Stimulated activated CD4-positive, alpha-beta T cell treated with anti-CD3 and anti-CD28 coated beads, Interleukin-1b, Interleukin-23, amount 100 ng/mL, for 1 hour (primary cell): Measurements from ENCODE around the gene PI4KA.
"Not testable (repeated sequence)": the region's sequence is repeated elsewhere in the genome, so short reads cannot be mapped to it uniquely, and the experiment has no call there.

Source experiments
- DNase-seq, 2 donors: peaks; one replicate each; pipeline ENCODE4 v3.0.0-alpha.2; 2020; ENCODE audit warnings: low read depth in 2 of 2

PI4KA gene

DNA sequence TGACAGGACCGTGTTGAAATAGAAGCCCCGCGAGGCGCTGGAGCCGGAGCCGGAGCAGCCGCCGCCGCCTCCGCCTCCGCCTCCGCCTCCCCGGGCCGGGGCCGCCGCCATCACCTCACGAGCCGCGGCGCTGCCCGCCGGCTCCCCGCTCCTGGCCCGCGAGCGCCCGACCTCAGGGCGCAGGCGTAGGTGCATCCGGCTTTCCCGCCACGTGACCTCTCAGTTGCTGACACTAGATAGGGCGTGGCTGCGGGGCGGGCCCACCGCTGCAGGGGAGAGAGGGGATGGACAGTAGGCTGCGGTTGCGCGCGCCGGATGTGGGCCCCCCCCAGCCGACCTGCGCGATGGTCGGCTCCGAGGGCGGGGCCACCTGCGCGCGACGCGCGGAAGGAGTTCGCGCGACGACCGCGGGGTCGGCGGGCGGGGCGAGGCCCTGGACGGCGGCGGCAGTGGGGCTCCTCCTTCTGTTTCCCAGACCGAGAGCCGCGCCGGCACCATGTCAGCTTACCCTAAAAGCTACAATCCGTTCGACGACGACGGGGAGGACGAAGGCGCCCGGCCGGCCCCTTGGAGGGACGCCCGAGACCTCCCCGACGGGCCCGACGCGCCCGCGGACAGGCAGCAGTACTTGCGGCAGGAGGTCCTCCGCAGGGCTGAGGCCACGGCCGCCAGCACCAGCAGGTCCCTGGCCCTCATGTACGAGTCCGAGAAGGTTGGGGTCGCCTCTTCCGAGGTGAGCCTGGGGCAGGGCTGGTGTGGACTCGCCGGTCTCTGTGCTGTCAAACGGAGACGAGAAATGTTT lies at the start of gene PI4KA, which contains the start of gene SNAP29:
Gene PI4KA (minus strand): TSS at position 197 of the 802 bp plus-strand sequence. CDS start 86 bp downstream, at position 111.
Gene SNAP29 (plus strand): TSS at position 393 of the 802 bp plus-strand sequence. CDS start 104 bp downstream, at position 497.
- peak; percentile 91 to 95 for DNase-seq

DNA sequence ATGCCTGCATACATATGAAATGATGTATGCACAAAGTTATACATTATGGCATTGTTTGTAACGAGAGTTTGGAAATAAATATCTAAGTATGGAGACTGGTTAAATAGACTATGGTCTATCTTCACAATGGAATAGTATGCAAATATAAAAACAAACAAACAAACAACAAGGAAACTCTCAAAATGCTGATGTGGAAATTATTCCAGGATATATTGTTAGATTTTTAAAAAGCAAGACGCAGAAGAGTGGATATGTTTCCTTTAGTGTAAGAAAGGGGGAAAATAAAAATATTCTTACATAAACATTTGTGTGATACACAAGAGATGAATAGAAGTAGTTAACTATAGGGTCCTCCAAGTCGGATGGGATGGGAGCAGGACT lies 47.8 kb upstream of the PI4KA start:
- no peak for DNase-seq

DNA sequence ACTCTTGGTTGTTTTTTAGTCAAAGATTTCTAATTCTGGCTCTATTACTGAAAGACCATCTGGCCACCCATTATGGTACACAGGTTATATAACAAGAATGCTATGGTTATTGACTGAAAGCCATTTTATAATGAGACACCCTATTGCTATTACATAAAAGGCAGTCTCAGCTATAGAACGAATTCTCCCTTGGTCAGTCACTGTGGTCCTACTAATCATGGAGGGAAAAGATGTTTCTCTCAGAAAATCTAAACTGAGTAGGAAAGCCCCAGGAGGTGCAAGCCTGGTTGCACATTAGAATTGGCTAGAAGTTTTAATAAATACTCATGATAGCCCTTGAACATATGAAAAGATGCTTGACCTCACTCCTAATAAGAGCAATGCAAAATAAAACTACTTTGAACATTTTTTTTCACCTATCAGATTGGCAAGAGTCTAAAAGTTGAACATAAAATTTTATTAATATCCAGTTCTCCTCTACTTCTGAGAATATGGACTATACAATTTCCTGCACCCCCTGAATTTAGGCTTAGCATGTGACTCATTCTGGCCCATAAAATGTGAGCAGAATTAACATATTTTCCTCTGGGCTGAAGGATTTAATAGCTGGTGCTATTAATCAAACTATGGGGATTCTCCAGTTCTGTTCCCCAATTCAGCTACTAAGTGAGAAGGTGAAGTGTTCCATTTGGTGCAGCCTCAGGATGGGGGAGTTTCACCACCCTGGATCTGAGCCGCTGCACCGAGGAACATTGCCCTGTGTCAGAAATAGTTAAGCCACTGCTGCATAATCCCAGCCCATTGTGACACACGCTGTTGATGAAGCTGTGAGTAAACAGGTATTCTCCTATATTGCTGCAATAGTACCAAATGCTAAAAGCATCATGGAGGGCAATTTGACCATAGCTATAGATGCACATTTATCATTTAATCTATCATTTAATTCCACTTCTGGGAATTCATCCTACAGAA lies 47.1 kb upstream of the PI4KA start:
- no peak for DNase-seq

DNA sequence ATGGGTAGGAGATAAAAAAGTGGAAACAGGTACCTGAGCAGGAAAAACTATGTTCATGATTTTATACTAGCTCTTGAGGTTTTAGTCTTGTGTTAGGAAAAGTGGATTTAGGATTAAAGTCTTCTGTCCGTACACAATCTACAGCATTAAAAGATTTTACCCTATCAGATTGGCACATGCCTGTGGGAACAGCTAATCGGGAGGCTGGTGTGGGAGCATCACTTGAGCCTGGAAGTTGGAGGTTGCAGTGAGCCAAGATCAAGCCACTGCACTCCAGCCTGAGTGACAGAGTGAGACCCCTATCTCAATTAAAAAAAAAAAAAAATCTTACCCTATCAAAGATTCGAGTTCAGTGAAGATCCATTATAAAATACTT lies 46.4 kb upstream of the PI4KA start:
- no peak for DNase-seq

DNA sequence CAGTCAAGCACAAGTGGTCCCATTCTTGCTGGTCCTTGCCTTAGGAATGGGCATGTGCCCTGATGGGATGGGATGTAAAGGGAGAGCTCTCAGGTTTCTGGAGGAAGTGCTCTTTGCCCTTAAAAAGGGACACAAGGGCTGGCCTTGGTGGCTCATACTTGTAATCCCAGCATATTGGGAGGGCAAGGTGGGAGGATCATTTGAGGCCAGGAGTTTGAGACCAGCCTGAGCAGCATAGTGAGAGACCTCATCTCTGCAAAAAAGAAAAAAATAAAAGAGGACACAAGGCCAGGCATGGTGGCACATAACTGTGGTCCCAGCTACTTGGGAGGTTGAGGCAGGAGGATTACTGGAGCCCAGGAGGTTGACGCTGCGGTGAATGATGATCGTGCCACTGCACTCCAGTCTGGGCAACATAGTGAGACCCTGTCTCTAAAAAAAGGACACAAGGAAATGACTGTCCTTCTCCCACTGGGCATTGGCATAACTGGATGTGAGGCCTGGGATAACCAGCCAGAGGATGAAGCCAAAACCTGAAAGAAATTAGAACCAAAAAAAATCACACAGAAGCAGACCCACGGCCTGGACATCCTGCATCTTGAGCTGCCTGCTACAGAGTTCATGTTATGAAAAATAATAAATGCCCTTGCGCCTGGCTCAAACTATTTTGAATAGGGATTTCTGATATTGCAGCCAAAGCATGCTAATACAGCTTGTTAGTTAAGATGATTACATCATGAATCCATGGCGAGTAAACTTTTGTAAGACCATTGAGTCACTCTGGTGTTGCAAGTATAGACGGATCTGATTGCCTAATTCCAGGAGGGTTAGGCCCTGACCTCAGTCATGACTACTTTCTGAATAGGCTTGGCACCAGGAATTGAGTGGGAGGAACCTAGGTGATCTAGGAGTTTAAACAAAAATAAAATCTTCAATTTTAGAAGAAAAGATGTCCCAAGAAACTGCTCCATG lies 45.7 kb upstream of the PI4KA start:
- DNase-seq = no peak

DNA sequence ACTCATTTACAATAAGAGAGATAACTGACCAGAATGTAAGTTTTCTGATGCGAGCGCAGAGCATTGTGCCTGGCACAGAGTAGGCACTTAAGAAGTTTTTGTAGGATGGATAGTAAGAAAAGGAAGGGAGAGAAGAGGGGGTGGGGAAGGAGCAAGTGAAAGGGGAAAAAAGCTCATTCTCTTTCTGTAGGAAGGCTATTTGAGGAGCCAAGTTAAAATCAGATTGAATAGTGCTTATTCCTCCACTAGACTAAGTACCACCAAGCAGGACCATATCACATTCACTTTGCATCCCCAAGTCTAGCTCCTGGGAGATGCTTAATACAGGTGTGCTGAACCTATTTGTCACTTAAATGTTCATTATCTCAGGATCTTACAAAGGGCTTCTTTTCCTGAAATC lies 44.5 kb upstream of the PI4KA start:
- DNase-seq = no peak

DNA sequence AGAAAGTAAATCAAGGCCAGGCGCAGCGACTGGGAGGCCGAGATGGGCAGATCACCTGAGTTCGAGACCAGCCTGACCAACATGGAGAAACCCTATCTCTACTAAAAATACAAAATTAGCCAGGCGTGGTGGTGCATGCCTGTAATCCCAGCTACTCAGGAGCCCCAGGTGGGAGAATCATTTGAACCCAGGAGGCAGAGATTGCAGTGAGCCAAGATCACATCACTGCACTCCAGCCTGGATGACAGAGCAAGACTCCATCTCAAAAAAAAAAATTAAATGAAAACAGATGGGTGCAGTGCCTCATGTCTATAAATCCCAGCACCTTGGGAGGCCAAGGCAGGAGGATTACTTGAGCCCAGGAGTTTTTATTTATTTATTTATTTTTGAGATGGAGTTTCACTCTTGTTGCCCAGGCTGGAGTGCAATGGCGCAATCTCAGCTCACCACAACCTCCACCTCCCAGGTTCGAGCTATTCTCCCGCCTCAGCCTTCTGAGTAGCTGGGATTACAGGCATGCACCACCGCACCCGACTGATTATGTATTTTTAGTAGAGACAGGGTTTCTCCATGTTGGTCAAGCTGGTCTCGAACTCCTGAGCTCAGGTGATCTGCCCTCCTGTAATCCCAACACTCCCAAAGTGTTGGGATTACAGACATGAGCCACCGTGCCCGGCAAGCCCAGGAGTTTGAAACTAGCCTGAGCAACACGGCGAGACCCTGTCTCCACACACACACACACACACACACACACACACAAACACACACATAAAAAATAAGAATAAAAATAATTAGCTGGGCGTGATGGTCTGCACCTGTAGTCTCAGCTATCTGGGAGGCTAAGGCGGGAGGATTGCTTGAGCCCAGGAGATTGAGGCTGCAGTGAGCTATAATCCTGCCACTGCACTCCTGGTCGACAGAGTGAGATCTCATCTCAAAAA lies 42.8 kb upstream of the PI4KA start:
- DNase-seq = not testable (repeated sequence)

DNA sequence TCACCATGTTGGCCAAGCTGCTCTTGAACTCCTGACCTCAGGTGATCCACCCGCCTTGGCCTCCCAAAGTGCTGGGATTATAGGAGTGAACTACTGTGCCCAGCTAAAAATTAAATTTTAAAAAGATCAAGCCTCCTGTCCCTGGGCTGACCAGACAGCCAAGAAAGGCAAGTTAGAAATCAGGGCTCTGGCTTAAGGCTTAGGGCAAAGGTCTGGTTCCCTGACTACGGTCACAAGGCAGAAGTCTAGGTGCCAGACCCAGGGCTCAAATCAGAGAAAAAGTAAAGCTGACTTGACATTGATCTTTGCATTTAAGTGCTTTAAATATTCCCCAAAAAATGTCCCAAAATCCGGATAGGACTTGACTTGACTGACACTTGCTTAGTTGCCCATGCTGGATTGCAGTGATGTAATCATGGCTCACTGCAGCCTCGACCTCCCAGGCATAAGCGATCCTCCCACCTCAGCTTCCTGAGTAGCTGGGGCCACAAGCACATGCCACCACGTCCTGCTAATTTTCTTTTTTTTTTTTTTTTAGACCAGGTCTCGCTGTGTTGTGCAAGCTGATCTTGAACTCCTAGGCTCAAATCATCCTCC lies 41.3 kb upstream of the PI4KA start:
- DNase-seq = no peak

DNA sequence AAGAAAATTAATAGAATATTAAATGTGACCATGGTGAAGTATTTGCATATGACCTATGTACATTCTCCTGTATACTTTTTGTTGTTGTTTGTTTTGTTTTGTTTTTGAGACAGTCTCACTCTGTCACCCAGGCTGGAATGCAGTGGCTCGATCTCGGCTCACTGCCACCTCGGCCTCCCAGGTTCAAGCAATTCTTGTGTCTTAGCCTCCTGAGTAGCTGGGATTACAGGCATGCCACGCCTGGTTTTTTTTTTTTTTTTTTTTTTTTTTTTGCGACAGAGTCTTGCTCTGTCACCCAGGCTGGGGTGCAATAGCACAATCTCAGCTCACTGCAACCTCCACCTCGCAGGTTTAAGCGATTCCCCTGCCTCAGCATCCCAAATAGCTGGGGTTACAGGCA lies 39.1 kb upstream of the PI4KA start:
- DNase-seq = not testable (repeated sequence)

DNA sequence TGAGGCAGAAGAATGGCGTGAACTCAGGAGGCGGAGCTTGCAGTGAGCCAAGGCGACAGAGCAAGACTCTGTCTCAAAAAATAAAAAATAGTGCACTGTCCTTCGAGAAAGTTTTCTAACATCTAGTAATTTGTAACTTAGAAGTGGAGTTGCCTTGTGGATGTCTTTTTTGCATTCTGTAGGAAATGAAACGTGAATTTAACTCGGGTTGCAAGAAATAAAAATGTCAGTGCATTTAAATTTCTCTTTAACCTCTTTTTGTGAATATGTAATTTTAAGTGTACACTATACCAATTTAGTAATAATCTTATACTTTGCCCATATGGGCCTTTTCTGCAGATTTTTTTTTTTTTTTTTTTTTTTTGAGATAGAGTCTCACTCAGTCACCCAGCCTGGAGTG lies 32.4 kb upstream of the PI4KA start:
- DNase-seq = no peak

DNA sequence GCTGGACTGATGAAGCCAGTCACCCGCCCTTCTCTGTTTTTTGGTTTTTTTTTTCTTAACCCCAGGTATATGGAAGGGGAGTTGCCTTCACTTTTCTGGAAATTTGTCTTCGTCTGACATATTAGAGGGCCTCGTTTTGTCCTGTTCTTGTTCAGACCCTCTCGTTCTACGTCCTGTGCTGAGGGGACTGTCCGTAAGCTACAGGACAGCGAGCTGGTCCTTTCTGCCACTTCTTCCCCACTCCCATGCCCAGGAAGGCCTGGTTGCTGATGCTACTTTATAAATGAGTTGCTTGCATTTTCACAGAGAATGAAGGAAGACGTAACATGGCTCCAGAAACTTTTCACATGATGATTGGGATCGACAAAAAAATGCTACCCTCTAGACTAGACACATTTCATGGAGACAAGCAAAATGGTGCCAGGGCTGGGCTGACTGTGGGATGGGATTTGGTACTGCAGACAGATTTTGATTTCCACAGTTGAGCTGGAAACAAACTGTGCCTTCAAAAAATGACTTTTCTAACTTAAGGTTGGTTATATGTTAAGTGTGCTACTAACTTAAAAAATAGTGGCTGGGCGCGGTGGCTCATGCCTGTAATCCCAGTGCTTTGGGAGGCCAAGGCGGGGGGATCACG lies 31.4 kb upstream of the PI4KA start:
- DNase-seq = no peak

DNA sequence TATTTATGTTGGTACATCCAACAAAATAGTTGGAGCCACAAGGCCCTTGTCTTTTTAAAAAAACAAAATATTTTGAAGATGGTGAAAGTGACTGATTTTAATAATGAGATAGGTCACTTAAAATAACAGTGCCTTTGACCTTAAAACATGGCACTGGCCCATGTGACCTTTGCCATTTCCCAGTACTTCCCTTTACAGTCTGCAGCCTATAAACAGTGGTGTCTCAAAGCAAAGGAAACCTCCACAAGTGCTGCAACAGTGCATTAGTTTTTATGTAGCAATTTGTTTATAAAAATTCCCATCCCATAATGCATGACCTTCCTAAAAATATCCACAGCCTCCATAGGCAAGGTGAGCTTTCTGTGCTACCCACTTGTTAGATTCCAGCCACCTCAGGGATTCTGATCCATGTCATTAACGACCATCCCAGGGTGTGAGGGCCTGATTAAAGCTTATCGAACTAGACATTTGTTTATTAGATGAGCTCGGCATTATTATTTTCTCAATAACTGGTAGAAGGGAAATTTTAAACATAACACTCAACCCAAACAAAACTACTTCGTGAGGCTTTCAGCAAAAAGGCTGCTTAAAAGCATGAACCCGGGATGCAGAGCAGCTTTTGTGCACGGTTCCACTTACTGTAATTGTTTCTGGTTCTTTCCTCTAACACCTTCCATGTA lies 30.6 kb upstream of the PI4KA start:
- DNase-seq = no peak

DNA sequence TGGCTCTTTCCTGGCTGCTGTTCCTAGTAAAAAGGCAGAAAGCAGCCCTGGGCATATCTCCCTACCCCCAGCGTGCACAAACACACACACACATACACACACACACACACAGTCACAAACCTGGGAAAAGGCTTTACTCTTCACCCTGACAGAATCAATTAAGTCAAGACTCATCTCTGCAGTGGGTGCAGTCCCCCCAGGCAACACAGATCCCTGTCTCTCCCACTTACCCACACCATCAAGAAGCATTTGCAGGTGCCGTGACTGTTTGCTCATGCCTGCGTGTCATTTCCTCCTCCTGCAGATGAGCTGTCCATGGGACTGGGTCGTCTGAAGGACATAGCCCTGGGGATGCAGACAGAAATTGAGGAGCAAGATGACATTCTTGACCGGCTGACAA lies 28.8 kb upstream of the PI4KA start:
- DNase-seq = no peak

DNA sequence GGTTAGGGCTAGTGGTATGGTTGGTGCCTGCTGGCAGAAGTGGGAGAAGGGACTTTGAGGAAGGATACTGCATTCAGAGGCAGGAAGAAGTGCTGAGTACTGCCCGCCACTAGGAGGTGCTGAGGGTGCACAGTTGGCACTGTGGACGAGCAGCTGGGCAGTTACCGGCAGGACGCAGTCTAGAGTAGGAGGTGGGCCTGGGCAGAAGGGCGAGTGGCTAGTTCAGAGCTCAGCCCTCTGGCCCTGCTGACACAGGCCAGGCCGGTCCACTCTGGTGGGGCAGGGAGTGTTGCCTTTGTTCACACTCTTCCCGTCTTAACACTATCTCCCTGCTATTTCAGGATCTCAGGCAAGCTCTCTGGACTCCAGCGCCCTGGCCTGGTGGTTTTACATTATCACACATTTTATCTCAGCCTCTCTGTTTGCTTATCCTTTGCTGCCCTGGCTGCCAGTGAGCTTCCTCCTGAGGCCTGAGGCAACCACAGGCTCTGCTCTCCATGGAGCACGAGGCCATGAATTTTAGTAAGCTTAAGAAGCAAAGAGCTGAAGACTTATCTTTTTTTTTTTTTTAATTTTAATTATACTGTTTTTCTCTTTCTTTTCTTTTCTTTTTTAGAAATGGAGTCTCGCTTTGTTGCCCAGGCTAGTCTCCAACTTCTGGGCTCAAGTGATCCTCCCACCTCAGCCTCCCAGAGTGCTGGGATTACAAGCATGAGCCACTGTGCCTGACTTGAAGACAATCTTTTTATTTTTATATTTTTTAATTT lies 27.1 kb upstream of the PI4KA start:
- peak in 1 of 2 donors; percentile 0 for DNase-seq

DNA sequence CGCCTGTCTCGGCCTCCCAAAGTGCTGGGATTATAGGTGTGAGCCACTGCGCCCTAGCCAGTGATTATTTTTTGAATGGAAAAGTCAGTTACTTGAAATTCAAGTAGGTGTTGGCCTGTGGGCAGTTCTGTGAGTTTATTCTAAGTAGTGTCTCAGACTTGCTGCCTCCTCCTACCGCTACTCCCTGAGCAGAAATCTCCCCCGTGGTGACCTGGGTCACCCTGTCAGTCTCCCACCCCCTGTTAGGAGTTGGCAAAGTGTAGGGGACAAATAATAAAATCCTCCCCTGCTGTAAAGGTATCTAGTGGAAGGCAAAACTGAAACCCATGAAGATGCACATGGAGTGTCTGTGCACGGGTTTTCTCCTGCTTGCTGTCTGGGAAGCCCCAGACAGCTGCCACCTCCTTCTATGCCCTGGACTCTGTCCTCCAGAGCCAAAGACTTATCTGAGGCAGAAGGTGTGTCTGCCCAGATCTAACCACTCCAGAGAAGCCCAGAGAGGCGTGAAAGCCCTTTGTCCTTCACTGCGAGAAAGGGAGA lies 26.5 kb upstream of the PI4KA start:
- DNase-seq = no peak

DNA sequence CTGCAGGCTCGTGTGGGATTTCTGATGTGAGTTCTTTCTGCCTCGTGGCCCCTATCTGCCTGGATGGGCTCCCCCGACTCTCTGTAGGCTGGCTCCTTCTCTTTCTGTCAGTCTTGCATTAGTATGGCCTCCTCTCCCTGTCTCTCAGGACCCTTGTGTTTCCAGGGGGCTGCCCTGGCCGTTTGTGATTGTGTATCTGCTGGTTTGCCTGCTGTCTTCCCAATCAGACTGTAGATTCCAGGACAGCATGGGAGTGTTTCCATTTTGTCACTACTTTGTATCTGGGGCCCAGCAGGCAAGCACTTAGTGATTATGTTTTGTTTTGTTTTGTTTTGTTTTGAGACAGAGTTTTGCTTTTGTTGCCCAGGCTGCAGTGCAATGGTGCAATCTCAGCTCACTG lies 25.8 kb upstream of the PI4KA start:
- no peak for DNase-seq

DNA sequence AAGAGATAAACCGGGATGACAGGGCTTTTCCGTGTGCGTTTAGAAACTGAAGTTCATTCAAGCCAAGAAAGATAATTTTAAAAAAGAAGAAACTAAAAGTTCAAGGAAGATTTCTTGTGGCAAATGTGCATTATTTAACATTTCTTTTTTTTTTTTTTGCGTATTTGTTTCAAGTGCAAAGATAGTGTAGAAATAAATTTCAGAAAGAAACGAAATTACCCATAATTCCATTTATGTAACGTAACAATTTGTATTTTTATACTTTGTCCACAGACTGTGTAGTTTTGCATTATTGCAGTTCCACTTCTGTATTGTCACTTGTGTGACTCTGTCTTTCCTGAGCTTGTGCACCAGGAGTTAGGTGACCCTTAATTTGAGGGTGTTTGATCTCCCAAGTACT lies 24.2 kb upstream of the PI4KA start:
- DNase-seq = no peak
